GM10266 (cell line): ENCODE results near the gene DDX49.

Experiments used
- DNase-seq: peaks from one replicate; pipeline ENCODE4 v3.0.0; 2012; ENCODE audit errors: extremely low spot score
- TF ChIP-seq, protein P1 (sequence below): IDR thresholded peaks from 2 replicates; pipeline ENCODE4 v1.5.1; 2012; ENCODE audit warnings: mild to moderate bottlenecking, low read depth; ENCODE audit not compliant: control insufficient read depth, insufficient read depth; ENCODE audit errors: missing control alignments

The DDX49 gene

DNA sequence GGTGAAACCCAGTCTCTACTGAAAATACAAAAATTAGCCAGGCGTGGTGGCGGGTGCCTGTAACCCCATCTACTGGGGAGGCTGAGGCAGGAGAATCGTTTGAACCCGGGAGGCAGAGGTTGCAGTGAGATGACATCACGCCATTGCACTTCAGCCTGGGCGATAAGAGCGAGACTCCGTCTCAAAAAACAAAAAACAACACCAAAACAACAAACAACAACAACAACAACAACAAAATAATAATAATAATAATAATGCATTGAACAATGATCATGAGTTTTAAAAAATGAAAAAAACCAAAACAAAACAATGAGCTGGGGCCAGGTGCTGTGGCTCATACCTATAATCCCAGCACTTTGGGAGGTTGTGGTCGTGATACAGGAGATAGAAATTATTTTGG is 44.6 kb downstream of the DDX49 start:
- TF ChIP-seq, protein P1, sequence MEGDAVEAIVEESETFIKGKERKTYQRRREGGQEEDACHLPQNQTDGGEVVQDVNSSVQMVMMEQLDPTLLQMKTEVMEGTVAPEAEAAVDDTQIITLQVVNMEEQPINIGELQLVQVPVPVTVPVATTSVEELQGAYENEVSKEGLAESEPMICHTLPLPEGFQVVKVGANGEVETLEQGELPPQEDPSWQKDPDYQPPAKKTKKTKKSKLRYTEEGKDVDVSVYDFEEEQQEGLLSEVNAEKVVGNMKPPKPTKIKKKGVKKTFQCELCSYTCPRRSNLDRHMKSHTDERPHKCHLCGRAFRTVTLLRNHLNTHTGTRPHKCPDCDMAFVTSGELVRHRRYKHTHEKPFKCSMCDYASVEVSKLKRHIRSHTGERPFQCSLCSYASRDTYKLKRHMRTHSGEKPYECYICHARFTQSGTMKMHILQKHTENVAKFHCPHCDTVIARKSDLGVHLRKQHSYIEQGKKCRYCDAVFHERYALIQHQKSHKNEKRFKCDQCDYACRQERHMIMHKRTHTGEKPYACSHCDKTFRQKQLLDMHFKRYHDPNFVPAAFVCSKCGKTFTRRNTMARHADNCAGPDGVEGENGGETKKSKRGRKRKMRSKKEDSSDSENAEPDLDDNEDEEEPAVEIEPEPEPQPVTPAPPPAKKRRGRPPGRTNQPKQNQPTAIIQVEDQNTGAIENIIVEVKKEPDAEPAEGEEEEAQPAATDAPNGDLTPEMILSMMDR, result no peak
- no peak for DNase-seq

DNA sequence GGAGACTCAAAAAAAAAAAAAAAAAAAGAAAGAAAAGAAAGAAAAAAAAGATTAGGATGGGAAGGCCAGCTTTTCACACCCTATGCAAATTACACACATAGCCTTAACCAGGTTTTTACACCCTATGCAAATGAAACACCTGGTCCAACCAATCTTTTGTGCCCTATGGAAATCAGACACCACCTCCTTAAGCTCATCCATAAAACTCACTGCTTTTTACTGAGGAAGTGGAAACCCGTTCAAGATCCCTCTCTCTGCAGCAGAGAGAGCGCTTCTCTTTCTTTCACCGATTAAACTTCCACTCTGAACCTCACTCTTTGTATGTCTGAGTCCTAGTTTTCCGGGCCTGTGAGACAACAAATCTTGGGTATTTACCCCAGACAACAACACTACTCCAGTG is 46.8 kb downstream of the DDX49 start:
- DNase-seq, result no peak
- TF ChIP-seq, protein P1, result no peak

DNA sequence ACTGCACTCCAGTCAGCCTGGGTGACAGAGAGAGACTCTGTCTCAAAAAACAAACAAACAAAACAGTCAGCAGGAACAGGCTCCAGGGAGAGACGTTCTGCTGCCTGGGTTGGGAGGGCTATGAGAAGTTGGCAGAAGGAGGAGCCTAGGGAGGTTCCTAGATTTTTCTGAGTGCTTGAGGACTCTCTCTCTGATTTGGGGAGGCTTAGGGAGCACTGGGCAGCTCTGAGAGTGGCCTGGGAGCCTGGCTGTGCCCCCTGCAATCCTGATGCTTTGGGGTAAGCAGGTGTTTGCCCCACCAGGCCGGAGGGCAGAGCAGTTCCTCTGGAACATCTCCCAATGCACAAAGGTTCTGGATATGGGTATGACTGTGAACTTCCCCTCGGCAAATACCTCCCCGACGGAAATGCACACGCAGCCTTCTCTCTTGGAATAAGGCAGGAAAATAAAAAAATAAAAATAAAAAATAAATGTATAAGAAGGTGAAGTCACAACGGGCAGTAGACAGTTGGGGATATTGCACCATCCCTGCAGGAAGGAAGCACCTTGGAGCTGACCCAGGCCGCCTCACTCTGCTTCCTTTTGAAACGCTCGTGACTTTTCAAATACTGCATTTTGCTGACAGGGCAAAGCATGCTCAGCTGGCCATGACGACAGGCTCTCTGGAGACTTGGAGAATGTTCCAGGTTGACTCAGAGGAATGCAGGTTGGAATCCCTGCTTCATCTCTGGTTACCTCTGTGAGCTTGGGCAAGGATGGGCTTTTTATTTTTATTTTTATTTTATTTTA is 48.0 kb downstream of the DDX49 start:
- no peak for DNase-seq
- TF ChIP-seq, protein P1, result no peak

DNA sequence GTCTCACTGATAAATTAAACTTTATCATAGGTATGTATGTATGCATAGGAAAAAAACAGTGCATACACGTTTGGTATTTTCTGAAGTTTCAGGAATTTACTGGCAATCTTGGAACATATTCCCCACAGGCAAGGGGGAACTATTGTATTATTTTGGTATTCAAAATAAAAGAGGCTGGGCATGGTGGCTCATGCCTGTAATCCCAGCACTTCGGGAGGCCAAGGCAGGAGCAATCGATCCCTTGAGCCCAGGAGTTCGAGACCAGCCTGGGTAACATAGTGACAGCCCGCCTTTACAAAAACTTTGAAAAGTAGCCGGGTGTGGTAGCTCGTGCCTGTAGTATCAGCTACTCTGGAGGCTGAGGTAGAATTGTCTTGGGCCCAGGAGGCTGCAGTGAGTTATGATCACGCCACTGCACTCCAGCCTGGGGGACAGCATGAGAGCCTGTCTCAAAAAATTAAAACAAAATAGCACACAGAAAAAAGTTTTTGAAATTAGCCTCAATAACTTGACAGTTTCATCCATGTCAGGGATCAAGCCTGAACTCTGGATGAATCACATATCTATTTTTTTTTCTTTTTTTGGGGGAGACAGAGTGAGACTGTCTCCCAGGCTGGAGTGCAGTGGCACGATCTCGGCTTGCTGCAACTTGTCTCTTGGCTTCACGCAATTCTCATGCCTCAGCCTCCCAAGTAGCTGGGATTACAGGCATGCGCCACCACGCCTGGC is 50.6 kb downstream of the DDX49 start:
- TF ChIP-seq, protein P1, result no peak

DNA sequence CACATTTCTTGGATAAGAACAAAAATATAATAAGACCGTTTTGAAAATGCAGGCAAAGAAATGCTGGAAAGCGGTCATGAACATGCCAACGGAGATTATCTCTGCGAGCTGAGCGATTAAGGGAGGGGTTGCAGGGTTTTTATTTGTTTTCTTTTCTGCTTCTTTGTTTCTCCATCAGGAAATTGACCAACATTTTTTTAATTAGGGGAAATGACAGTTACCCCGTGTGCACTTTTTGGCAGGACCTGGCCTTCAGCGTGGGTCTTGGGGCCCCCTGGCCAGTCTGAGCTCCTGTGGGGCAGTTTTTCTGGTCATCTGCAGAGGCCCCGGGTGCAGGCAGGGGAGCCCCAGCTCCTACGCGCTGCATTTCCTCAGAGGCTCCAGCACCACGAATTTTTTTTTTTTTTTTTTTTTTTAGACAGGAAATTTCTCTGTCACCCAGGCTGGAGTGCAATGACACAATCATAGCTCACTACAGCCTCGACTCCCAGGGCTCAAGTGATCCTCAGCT is 52.8 kb downstream of the DDX49 start:
- TF ChIP-seq, protein P1, result no peak
- DNase-seq, result no peak

More for the DNA sequence above, 50.6 kb downstream of the DDX49 start:
- no peak for DNase-seq

DNA sequence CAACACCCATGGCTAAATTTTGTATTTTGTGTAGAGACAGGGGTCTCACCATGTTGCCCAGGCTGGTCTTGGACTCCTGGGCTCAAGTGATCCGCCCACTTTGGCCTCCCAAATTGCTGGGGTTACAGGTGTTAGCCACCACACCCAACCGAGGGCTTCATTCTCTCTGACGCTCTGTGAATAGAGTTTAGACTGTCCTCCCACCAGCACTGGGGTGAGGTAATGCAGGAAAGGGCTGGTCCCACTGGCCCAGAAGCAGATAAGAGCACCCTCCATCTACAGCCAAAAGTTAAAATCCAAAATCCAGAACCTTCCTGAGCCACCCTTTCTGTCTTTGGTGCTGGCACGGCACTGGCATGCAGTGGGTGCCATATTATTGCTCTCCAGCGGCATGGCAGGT is 53.3 kb downstream of the DDX49 start:
- no peak for DNase-seq
- TF ChIP-seq, protein P1, result no peak

DNA sequence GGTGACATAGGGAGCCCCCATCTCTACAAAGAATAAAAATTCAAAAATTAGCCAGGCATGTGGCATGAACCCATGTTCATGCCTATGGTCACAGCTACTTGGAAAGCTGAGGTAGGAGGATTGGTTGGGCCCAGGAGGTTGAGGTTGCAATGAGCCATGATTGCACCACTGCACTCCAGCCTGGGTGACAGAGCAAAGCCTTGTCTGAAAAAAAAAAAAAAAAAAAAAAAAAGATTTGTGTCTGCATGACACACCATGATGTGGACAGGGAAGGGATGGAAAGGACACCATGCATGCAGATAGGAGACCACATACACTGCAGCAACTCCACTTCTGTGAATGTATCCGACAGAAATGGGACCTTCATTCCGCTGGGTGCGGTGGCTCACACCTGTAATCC is 55.5 kb downstream of the DDX49 start:
- TF ChIP-seq, protein P1, result no peak
- no peak for DNase-seq
